Measurements from ENCODE around the gene RAD23B.

RAD23B gene

DNA sequence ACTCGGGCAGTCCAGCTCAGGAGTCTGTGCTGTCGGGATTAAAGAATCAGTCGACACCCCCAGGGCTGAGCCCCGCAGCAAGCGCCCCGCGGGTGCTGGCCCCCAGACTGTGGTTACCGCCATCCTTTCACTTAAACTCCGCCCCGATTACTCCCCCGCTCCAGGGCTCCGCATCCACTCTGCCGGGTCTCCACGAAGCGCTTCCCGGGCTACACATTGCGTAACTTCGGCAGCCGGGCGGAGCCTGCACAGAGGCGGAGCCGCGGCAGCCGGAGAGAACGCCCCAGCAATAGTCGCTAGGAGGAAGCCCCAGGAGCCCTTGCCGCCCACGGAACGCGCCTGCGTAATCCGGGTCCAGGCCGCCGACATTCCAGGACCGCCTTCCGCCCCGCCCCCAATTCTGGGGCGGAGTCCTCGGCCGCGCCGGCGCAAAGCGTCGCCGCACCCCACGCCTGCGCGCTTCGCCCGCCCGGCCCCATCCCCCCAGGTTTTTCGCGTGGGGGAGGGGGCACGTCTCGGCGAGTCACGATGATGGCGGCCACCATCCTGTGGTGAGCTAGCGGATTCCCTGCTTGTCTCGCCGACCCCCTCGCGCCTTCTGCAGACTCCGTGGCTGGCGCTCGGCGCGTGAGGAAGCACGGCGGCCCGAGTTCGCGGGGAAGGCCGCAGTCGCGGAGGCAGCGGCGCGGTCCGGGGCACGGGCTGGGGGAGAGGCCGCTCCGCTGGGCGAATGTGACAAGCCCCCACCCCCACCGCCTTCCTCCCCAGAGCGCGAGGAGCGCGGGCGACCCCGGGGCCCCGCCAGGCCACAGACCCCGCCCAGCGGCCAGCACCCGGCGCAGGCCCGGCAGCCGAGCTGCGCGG is at the start of gene RAD23B:
RAD23B (plus strand) TSS at position 521 of the 864 bp plus-strand sequence. CDS start 351 bp downstream, outside the sequence.
- DNase-seq (ENCODE audit: extremely low read depth, low read depth) = peak; percentile 98
- TF ChIP-seq, protein P1, sequence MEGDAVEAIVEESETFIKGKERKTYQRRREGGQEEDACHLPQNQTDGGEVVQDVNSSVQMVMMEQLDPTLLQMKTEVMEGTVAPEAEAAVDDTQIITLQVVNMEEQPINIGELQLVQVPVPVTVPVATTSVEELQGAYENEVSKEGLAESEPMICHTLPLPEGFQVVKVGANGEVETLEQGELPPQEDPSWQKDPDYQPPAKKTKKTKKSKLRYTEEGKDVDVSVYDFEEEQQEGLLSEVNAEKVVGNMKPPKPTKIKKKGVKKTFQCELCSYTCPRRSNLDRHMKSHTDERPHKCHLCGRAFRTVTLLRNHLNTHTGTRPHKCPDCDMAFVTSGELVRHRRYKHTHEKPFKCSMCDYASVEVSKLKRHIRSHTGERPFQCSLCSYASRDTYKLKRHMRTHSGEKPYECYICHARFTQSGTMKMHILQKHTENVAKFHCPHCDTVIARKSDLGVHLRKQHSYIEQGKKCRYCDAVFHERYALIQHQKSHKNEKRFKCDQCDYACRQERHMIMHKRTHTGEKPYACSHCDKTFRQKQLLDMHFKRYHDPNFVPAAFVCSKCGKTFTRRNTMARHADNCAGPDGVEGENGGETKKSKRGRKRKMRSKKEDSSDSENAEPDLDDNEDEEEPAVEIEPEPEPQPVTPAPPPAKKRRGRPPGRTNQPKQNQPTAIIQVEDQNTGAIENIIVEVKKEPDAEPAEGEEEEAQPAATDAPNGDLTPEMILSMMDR (IDR thresholded peaks at IDR 0.05; ENCODE audit: low read depth, low read length) = no peak

- DNase-seq (ENCODE audit: extremely low read depth, low read depth) = no peak
- TF ChIP-seq, protein P1 (IDR thresholded peaks at IDR 0.05; ENCODE audit: low read depth, low read length) = no peak
Measured at GRCh38 chr9:107235765-107236442, 47.2 kb upstream of the RAD23B start.

GRCh38 chr9:107237873-107238272 is 45.2 kb upstream of the RAD23B start:
- no peak for DNase-seq (ENCODE audit: extremely low read depth, low read depth)
- TF ChIP-seq, protein P1 (IDR thresholded peaks at IDR 0.05; ENCODE audit: low read depth, low read length) = no peak

- DNase-seq (ENCODE audit: extremely low read depth, low read depth) = no peak
- TF ChIP-seq, protein P1 (IDR thresholded peaks at IDR 0.05; ENCODE audit: low read depth, low read length) = peak; percentile 32
Measured at GRCh38 chr9:107239474-107239873, 43.6 kb upstream of the RAD23B start.

- no peak for DNase-seq (ENCODE audit: extremely low read depth, low read depth)
- TF ChIP-seq, protein P1 (IDR thresholded peaks at IDR 0.05; ENCODE audit: low read depth, low read length) = no peak
Measured at GRCh38 chr9:107240260-107240659, 42.8 kb upstream of the RAD23B start.

DNA sequence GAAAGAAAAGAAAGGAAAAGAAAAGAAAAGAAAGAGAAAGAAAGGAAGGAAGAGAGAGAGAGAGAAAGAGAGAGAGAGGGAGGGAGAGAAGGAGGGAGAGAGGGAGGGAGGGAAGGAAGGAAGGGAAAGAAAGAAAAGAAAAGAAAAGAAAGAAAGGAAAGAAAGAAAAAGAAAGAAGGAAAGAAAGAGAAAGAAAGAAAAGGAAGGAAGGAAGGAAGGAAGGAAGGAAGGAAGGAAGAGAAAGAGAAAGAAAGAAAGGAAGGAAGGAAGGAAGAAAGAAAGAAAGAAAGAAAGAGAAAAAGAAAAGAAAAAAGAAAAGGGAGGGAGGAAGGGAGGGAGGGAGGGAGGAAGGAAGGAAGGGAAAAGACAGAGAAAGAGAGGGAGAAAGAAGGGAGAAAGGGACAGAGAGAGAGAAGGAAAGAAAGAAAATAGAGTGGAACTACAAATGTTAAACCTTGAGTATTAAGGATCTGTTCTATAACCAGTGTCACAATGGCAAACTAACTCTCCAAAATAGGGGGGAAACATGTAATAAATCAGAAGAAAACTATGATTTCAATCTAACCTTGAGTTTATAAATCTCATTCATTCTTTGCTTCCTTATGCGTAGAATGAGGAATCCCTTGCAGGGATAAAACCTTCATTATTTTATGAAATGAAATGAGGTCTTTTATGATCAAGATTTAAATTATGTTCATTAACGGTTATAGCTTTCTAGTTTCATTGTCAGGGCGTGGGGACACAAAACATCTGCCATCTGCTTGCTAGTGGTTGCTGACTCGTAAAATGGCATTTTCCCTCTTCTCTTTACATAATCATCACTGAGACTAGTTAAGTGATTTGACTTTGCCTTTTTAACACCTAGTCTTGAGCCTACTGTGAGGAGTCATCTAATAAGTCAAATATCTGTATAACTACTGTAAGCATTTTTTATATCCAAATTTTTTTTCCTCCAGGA is 40.7 kb upstream of the RAD23B start:
- TF ChIP-seq, protein P1 (IDR thresholded peaks at IDR 0.05; ENCODE audit: low read depth, low read length) = no peak
- DNase-seq (ENCODE audit: extremely low read depth, low read depth) = no peak

Data from AG09319 (cell line).